Right lobe of liver (tissue), 6 donors: ENCODE measurements around the gene HIF3A. TPM values are rescaled to one million over a fixed set of nuclear protein-coding genes. Genes with fewer than 3 reads are reported as not detected.

Experiments
- ATAC-seq, 4 donors: fragments of 200-7000 bp; cut with Tn5 transposase; one replicate each; pipeline ENCODE4 v1.9.1; 2020; ENCODE audit warnings: mild to moderate bottlenecking in 4 of 4, moderate library complexity in 4 of 4
- DNase-seq, 3 donors: peaks; one replicate each; pipeline ENCODE4 v3.0.0-alpha.2; 2020
- H3K27ac ChIP-seq, 3 donors: fragments of 200-600 bp; one replicate each; pipeline ENCODE4 v1.8.0; 2022
- H3K27me3 ChIP-seq, 2 donors: fragments of 200-600 bp; one replicate each; pipeline ENCODE4 v1.8.0; 2022
- H3K36me3 ChIP-seq, 4 donors: fragments of 200-600 bp; sonication (generic) in 1 of 4; one replicate each; pipeline versions ENCODE4 v1.5.1 to v1.8.0; 2017 to 2022; ENCODE audit warnings: control low read depth in 1 of 4
- H3K4me1 ChIP-seq, 4 donors: fragments of 200-600 bp; sonication (generic) in 1 of 4; one replicate each; pipeline versions ENCODE4 v1.5.1 to v1.8.0; 2017 to 2022; ENCODE audit warnings: control low read depth in 1 of 4
- H3K4me3 ChIP-seq, 3 donors: fragments of 200-600 bp; one replicate each; pipeline ENCODE4 v1.8.0; 2022
- H3K9me3 ChIP-seq, 4 donors: fragments of 200-600 bp; sonication (generic) in 1 of 4; one replicate each; pipeline versions ENCODE4 v1.5.1 to v1.8.0; 2017 to 2022; ENCODE audit warnings: control low read depth in 1 of 4
- CTCF ChIP-seq, 4 donors: fragments of 200-600 bp in 3 of 4; fragments of 450-650 bp in 1 of 4; IDR thresholded peaks; one replicate each; pipeline versions ENCODE4 v1.5.1 to v1.8.0; 2016 to 2022; ENCODE audit warnings: antibody characterized with exemption in 4 of 4, mild to moderate bottlenecking in 2 of 4
- POLR2A ChIP-seq: fragments of 450-650 bp; IDR thresholded peaks from one replicate; pipeline ENCODE4 v1.6.1; 2017; ENCODE audit warnings: antibody characterized with exemption, mild to moderate bottlenecking
- WGBS: methylation state at CpG from one replicate; pipeline ENCODE4 v1.1.6; 2018; ENCODE audit warnings: low coverage, low lambda C conversion rate; ENCODE audit not compliant: insufficient coverage; ENCODE audit errors: missing lambda C conversion rate; 5-methylcytosine and 5-hydroxymethylcytosine counted together
- intact Hi-C, 2 donors: fragments of 100-400 bp; cut with DNase I; formaldehyde crosslinking; loops; one replicate each; pipeline versions ENCODE4 v1.11.2 to v1.14.1; 2022
- total RNA-seq, 6 experiments: library from RNA; depleted of rRNA in 2 of 6; stranded (reverse); fragments of >200 nt in 2 of 6; fragmentation: NEBNext Ultra II Directional in 3 of 6; extraction: Animal tissue kit (Norgen Biotek cat#: 25700) in 3 of 6; gene quantifications; one replicate each; pipeline versions ENCODE4 v1.1.0 to v1.2.4, GENCODE V29; 2016 to 2023
- donor health status: DM: no; HTN: yes; CAD: no.
- donor health status: DM: no; HTN: no; CAD: no.
- donor health status: DM: no; HTN: no; CAD: no.
- donor health status: DM: no; HTN: yes; CAD: no.
- donor health status: DM: no; HTN: yes; CAD: no.

The HIF3A gene
- total RNA-seq, 6 experiments from 2014 or later: 0.47 to 9.2 (median 4.5) TPM

- no peak for ATAC-seq
- no peaks in the 10 kb centered on the region for H3K9me3 ChIP-seq
- H3K4me1 ChIP-seq: peaks cover 0 to 21% (median 10%) of the 10 kb centered on the region in 4 donors
- H3K4me3 ChIP-seq: no peak overlapping the region
- peaks cover 0 to 5% (median 2%) of the 10 kb centered on the region in 4 donors for H3K36me3 ChIP-seq
- no peak for TF ChIP-seq CTCF (IDR thresholded peaks at IDR 0.05)
- no peak for TF ChIP-seq POLR2A
- no peak for DNase-seq
- no peak overlapping the region for H3K27ac ChIP-seq
- WGBS: 79% methylated on average over 4 of the region's 7 CpGs
- intact Hi-C loops: no loop called here
- H3K27me3 ChIP-seq: no peaks in the 10 kb centered on the region
Measured at GRCh38 chr19:46369817-46370216, 73.0 kb downstream of the HIF3A start.

GRCh38 chr19:46371371-46371901, 74.6 kb downstream of the HIF3A start:
- Histone ChIP-seq H3K27ac (no peak overlapping the region), H3K4me1 (peaks cover 0 to 15% (median 5%) of the 10 kb centered on the region in 4 donors), H3K4me3 (no peak overlapping the region), H3K27me3 (no peaks in the 10 kb centered on the region), H3K9me3 (no peaks in the 10 kb centered on the region), H3K36me3 (peaks cover 0 to 8% (median 2%) of the 10 kb centered on the region in 4 donors)
- intact Hi-C loops: no loop called here
- ATAC-seq (no peak), DNase-seq (peak; percentile 11 to 50 (median 39))
- WGBS: 72% methylated on average over 7 of the region's 10 CpGs
- TF ChIP-seq CTCF (IDR thresholded peaks at IDR 0.05) (no peak), POLR2A (no peak)

GRCh38 chr19:46372901-46373490, 76.2 kb downstream of the HIF3A start:
- Histone ChIP-seq H3K27ac (peak overlapping the region in 1 of 3 donors; percentile 38), H3K4me3 (no peak overlapping the region), H3K4me1 (peaks cover 0 to 15% (median 6%) of the 10 kb centered on the region in 4 donors), H3K27me3 (no peaks in the 10 kb centered on the region), H3K36me3 (peaks cover 0 to 21% (median 7%) of the 10 kb centered on the region in 4 donors), H3K9me3 (no peaks in the 10 kb centered on the region)
- intact Hi-C loops: no loop called here
- 86% methylated on average over 1 of the region's 11 CpGs for WGBS
- no peak for TF ChIP-seq POLR2A
- DNase-seq (peak; percentile 17 to 46 (median 45)), ATAC-seq (no peak)

GRCh38 chr19:46373491-46374359, 76.9 kb downstream of the HIF3A start:
- intact Hi-C loops: no loop called here
- ATAC-seq: peak; percentile 87 to 90 (median 89)
- no peaks in the 10 kb centered on the region for H3K27me3 ChIP-seq

More at GRCh38 chr19:46373491-46374359, 76.9 kb downstream of the HIF3A start:
- TF ChIP-seq CTCF (IDR thresholded peaks at IDR 0.05): peak in 1 of 4 donors; percentile 13
- TF ChIP-seq POLR2A: no peak
- H3K9me3 ChIP-seq: no peaks in the 10 kb centered on the region
- peaks cover 0 to 27% (median 7%) of the 10 kb centered on the region in 4 donors for H3K36me3 ChIP-seq
- 79% methylated on average over 3 of the region's 17 CpGs for WGBS
- peak overlapping the region in 2 of 3 donors; percentile 11 to 38 for H3K27ac ChIP-seq
- no peak overlapping the region for H3K4me3 ChIP-seq
- peaks cover 0 to 15% (median 7%) of the 10 kb centered on the region in 4 donors for H3K4me1 ChIP-seq
- peak; percentile 91 to 95 (median 95) for DNase-seq
